Smooth muscle cell (in vitro differentiated cells): ENCODE measurements around the gene KANTR. TPM values are rescaled to one million over a fixed set of nuclear protein-coding genes. Genes with fewer than 3 reads are reported as not detected.

Source experiments
- DNase-seq: peaks from one replicate; lab custom pipeline; 2025; ENCODE audit not compliant: unreplicated experiment; lab: John Stamatoyannopoulos, UW
- H2AFZ ChIP-seq: fragments of 200-600 bp; sonication (generic); 2 replicates; pipeline ENCODE4 v1.6.0; 2016; ENCODE audit warnings: antibody characterized with exemption, low read depth, mild to moderate bottlenecking
- H3F3A ChIP-seq: fragments of 200-600 bp; sonication (generic); 2 replicates; pipeline ENCODE4 v1.6.0; 2017; ENCODE audit warnings: antibody characterized with exemption, low read depth
- H3K27ac ChIP-seq: fragments of 200-600 bp; sonication (generic); 2 replicates; pipeline ENCODE4 v1.5.1; 2016; ENCODE audit warnings: low read depth, mild to moderate bottlenecking
- H3K27me3 ChIP-seq: fragments of 200-600 bp; sonication (generic); 2 replicates; pipeline ENCODE4 v1.6.1; 2016; ENCODE audit warnings: low read depth, mild to moderate bottlenecking
- H3K36me3 ChIP-seq: fragments of 200-600 bp; sonication (generic); 2 replicates; pipeline ENCODE4 v1.5.1; 2016; ENCODE audit warnings: low read depth
- H3K4me1 ChIP-seq: fragments of 200-600 bp; sonication (generic); 2 replicates; pipeline ENCODE4 v1.5.1; 2016; ENCODE audit warnings: low read depth
- H3K4me2 ChIP-seq: fragments of 200-600 bp; sonication (generic); 2 replicates; pipeline ENCODE4 v1.6.0; 2016; ENCODE audit warnings: mild to moderate bottlenecking
- H3K4me3 ChIP-seq: fragments of 200-600 bp; sonication (generic); 2 replicates; pipeline ENCODE4 v1.5.1; 2016; ENCODE audit warnings: mild to moderate bottlenecking
- H3K79me2 ChIP-seq: fragments of 200-600 bp; sonication (generic); 2 replicates; pipeline ENCODE4 v1.6.0; 2016; ENCODE audit warnings: low read depth, mild to moderate bottlenecking
- H3K9ac ChIP-seq: fragments of 200-600 bp; sonication (generic); 2 replicates; pipeline ENCODE4 v1.6.0; 2016; ENCODE audit warnings: low read depth
- H3K9me3 ChIP-seq: fragments of 200-600 bp; sonication (generic); replicated peaks from 2 replicates; pipeline ENCODE4 v1.5.1; 2016; ENCODE audit warnings: low read depth
- H4K20me1 ChIP-seq: fragments of 200-600 bp; sonication (generic); 2 replicates; pipeline ENCODE4 v1.6.0; 2016; ENCODE audit warnings: low read depth
- CTCF ChIP-seq: fragments of 200-600 bp; sonication (generic); IDR thresholded peaks from 2 replicates; pipeline ENCODE4 v1.5.1; 2017; ENCODE audit warnings: borderline replicate concordance, mild to moderate bottlenecking, antibody characterized with exemption; ENCODE audit not compliant: insufficient read depth, poor library complexity, severe bottlenecking
- WGBS: methylation state at CpG from one replicate; pipeline ENCODE4 v1.1.7; 2016; ENCODE audit warnings: low lambda C conversion rate; 5-methylcytosine and 5-hydroxymethylcytosine counted together
- polyA plus RNA-seq: library from polyadenylated mRNA; unstranded; fragments of >200 nt; fragmentation: Nextera tagmentation; extraction: Ambion mirVana; gene quantifications from 2 replicates; pipeline ENCODE4 v1.2.1, GENCODE V29; 2016
- total RNA-seq: library from RNA; depleted of rRNA; stranded (reverse); fragments of >200 nt; gene quantifications from 2 replicates; pipeline ENCODE4 v1.2.3, GENCODE V29; 2014

Gene KANTR
- total and polyA plus RNA-seq, 2 experiments from 2014 or later: 2.6 to 7.9 TPM

- Histone ChIP-seq H3K4me1 (no peaks in the 10 kb centered on the region), H3F3A (peaks cover 5% of the 10 kb centered on the region), H3K36me3 (no peaks in the 10 kb centered on the region), H3K27ac (peak overlapping the region; percentile 89), H3K9me3 (no peaks in the 10 kb centered on the region), H2AFZ (no peak overlapping the region), H3K27me3 (no peaks in the 10 kb centered on the region), H4K20me1 (peaks cover 38% of the 10 kb centered on the region), H3K4me2 (peak overlapping the region; percentile 85), H3K79me2 (peaks cover 12% of the 10 kb centered on the region), H3K4me3 (peak overlapping the region; percentile 69), H3K9ac (peak overlapping the region; percentile 96)
- no peak for DNase-seq
- 51% methylated on average over 30 of the region's 31 CpGs for WGBS
- TF ChIP-seq CTCF: no peak
These were observed 10.9 kb upstream of the KANTR start for GRCh38 chrX:53082773-53083616.

DNA sequence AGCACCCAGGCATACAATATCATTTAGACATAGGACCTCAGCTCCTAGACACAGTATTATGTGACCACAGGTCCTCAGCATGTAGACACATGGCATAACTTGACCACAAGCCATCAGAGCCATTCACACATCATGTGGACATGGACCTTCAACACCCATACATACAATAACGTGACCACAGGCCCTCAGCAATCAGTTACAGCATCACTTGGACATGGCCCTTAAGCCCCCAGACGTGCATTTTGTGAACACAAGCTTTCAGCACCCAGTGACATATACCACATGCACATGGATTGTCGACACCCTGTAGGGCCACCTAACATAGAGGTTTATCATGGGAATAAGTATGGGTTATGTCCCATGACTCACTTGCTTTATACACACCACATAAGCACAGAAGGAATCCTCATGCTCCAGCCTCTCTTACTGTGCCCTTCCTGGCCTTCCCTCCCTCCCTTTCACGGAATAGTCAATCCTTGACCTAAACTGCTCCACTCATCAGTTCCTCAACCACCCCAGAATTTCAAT is 9.8 kb upstream of the KANTR start:
- Histone ChIP-seq H3K27ac (no peak overlapping the region), H2AFZ (no peak overlapping the region), H3K9ac (no peak overlapping the region), H3K79me2 (peaks cover 12% of the 10 kb centered on the region), H3K4me2 (peak overlapping the region; percentile 85), H3K9me3 (no peaks in the 10 kb centered on the region), H3K27me3 (no peaks in the 10 kb centered on the region), H3K4me3 (peak overlapping the region; percentile 69), H3F3A (peaks cover 5% of the 10 kb centered on the region), H4K20me1 (peaks cover 38% of the 10 kb centered on the region), H3K4me1 (no peaks in the 10 kb centered on the region), H3K36me3 (no peaks in the 10 kb centered on the region)
- no peak for TF ChIP-seq CTCF
- no peak for DNase-seq
- WGBS: 51% methylated on average over 4 of the region's 4 CpGs

GRCh38 chrX:53084863-53085262 is 9.1 kb upstream of the KANTR start:
- no peak for DNase-seq
- peaks cover 12% of the 10 kb centered on the region for H3K79me2 ChIP-seq
- no peak overlapping the region for H3K4me3 ChIP-seq
- H3K4me1 ChIP-seq: no peaks in the 10 kb centered on the region
- peaks cover 38% of the 10 kb centered on the region for H4K20me1 ChIP-seq
- 89% methylated on average over 9 of the region's 9 CpGs for WGBS
- H3K36me3 ChIP-seq: no peaks in the 10 kb centered on the region
- H2AFZ ChIP-seq: no peak overlapping the region
- H3K9ac ChIP-seq: no peak overlapping the region
- H3F3A ChIP-seq: peaks cover 5% of the 10 kb centered on the region
- H3K9me3 ChIP-seq: no peaks in the 10 kb centered on the region
- H3K4me2 ChIP-seq: no peak overlapping the region
- no peak overlapping the region for H3K27ac ChIP-seq
- H3K27me3 ChIP-seq: no peaks in the 10 kb centered on the region
- no peak for TF ChIP-seq CTCF
